GM19324 (cell line): ENCODE results near the gene ZDHHC14.
"Not testable (repeated sequence)": the region's sequence is repeated elsewhere in the genome, so short reads cannot be mapped to it uniquely, and the experiment has no call there.

Experiments
- ATAC-seq: cut with Tn5 transposase; IDR thresholded peaks from one replicate; pipeline ENCODE4 v1.9.1; 2021; ENCODE audit warnings: mild to moderate bottlenecking, moderate library complexity; ENCODE audit not compliant: unreplicated experiment, low FRiP score

ZDHHC14 gene

DNA sequence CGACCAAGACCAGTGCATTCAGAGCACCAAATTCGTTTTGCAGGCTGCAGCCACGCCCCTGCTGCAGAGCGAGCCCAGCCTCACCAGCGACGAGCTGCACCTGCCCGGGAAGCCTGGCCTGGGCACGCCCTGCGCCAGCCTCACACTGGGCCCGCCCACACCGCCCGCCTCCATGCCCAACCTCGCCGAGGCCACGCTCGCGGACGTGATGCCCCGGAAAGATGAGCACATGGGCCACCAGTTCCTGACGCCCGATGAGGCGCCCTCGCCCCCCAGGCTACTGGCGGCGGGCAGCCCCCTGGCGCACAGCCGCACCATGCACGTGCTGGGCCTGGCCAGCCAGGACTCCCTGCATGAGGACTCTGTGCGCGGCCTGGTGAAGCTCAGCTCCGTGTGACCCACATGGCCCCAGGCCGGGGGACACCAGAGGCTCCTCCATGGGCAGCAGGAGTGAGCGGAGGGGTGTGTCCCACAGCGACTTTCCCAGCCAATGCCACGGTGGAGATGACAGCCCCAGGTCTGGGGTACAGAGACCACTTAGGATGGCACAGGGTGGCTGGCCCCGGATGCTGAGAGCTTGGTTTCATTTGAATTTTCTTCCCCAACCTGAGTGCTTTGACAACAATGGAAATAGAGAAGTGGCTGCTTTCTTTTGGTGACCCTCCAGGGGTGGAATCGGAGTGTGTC lies 291.9 kb downstream of the ZDHHC14 start:
- no peak for ATAC-seq

- no peak for ATAC-seq
Measured at GRCh38 chr6:157673596-157673995, 292.6 kb downstream of the ZDHHC14 start.

- ATAC-seq: no peak
Measured at GRCh38 chr6:157674061-157674460, 293.1 kb downstream of the ZDHHC14 start.

- ATAC-seq: no peak
Measured at GRCh38 chr6:157675831-157676230, 294.8 kb downstream of the ZDHHC14 start.

DNA sequence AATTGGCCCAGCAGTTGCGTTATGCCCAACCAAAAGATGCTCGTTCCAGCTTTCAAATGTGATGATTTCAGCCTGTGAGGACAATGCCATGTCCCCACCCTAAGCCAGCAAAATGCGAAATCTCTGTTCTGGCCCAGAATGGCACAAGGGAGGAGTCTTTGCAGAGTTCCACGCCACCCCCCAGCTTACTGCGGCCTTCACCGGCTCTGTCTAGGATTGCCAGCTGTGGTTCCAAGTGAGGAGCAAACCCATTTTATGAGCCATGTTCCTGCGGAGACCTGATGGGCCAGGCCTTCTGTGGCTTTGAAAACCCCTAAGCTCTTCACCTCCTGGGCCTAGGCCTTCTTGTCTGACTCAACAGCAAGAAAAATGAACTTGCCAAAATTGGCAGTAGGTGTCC lies 295.3 kb downstream of the ZDHHC14 start:
- no peak for ATAC-seq

DNA sequence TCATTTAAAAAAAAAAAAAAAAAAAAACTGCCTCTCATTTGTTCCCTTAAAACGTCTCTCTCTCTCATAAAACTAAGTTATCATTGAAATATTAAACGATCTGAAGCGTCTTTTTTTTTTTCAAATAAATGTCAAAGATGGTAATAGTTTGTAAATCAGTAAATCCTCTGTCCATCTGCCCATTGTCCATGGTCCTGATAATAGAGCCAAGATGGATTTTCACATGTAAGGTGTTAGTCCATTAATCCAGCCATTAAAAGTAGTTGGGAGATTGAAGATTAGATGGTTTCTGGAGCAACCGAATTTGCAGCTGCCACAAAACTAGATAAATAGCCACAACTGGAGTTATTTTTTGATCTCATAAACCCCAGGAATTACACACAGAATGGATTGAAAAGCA lies 296.2 kb downstream of the ZDHHC14 start:
- ATAC-seq: no peak

- ATAC-seq: no peak
Measured at GRCh38 chr6:157679605-157680580, 298.9 kb downstream of the ZDHHC14 start.

DNA sequence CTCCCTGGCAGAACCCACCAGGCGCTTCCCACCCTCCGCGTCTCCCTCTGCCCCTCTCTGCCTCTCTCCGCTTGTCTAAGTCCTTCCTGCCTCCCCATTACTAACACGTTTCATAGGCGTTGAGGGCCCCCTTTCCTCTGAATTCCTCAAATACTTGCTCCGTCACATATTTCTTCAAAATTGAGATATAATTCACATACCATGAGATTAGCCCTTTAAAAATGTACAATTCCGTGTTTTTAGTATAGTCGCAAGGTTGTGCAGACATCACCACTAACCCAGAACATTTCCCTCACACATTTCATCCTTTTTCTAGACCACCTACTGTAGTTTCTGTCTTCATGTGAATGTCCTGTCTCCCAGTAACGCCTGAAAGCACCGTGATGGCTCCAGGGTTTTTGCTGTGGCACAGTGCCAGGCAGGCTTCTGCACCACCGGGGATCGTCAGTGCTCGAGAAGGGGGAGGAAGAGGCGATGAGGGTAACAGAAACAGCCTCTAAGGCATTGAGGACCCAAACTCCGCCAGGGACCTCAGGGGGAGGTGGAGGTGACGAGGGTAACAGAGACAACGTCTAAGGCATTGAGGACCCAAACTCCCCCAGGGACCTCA lies 300.2 kb downstream of the ZDHHC14 start:
- no peak for ATAC-seq

DNA sequence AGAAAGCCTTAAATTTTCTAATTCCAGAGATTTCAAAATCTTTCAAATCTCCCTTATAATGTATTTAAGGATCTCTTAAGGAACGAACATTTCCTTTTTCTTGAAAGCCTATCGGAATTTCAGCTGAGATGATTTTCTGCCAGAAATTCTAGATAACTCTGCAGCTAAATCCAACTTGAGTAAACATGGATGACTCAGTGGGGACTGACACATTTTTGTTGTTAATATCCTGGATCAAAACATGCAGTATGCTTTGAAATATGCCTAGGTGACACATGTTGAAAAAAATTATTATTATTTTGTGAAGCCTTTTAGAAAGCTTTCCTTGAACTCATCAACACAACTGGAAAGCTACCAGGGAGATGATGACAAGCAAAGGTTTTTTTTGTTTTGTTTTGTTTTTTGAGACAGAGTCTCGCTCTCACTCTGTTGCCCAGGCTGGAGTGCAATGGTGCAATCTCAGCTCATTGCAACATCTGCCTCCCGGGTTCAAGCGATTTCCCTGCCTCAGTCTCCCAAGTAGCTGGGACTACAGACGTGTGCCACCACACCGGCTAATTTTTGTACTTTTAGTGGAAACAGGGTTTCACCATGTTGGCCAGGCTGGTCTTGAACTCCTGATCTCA lies 302.0 kb downstream of the ZDHHC14 start:
- no peak for ATAC-seq

DNA sequence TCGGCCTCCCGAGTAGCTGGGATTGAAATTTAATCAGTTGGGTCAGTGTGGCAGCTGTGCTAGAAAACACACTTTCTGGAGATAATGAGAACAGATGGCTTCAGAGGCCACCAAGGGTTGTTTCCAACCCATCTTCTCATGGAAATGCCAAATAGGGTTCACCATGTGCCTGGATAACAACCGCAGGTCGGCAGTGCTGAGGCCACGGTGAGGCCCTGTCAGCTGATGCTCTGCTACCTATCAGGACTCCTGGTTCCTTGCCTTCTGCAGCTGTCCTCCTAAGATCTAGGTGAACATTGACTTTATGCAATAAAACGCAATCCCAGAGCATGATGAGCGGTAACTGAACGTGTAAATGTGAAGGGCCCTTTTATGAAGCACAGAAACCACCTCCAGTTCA lies 302.7 kb downstream of the ZDHHC14 start:
- no peak for ATAC-seq

GRCh38 chr6:157684620-157685299 lies 303.8 kb downstream of the ZDHHC14 start:
- no peak for ATAC-seq

DNA sequence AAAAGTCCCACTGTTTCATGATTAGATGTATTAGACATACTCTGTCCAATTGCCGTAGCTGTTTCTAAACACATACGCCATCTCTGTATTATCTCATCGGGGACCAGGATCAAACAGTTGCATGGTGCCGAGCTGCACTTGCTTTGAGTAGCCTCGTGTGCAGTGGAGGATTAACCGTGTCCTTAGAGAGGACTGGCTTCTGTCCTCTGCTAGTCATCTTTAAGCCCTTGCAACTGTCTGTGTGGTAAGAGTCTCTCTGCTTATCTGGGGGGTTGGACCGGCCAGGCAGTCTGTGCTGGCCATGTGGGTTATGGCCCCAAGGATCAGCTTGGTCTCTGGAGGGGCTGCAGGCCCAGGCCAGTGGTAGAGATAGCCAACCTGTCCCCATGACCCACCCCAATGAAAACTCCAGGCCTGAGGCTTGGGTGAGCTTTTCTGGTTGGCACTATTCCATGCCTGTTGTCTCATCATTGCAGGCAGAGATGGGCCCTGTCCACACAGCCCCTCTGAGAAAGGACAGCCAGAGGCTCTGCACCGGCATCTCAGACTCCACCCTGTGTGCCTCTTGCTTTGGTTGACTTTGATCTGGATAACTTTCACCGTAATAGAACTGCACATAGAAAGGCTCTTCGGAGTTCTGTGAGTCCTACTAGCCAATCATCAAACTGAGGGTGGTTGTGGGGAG lies 304.7 kb downstream of the ZDHHC14 start:
- no peak for ATAC-seq

- no peak for ATAC-seq
Measured at GRCh38 chr6:157688275-157688959, 307.4 kb downstream of the ZDHHC14 start.

- ATAC-seq: no peak
Measured at GRCh38 chr6:157688960-157689599, 308.1 kb downstream of the ZDHHC14 start.

GRCh38 chr6:157689875-157690274 lies 308.9 kb downstream of the ZDHHC14 start:
- ATAC-seq: no peak

GRCh38 chr6:157690441-157691210 lies 309.6 kb downstream of the ZDHHC14 start:
- ATAC-seq: no peak

GRCh38 chr6:157691621-157692020 lies 310.6 kb downstream of the ZDHHC14 start:
- ATAC-seq: not testable (repeated sequence)

DNA sequence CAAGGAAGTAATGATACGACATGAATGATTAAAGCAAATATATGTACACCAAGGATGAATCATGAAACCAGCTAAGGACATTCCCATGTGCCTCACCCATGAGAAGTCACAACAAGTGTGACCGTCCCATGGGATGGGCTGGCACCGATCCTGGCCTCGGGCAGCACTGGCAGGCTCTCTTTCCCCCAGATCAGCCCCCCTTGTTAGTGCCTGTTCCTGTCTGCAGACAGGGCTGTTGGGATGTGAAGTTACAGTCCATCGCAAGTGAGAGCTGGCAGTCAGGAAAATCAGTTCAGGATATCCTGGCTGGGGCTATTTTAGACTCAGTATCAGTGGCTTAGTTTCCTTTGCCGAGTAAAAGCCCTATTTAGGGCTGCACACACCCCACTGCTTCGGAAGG lies 312.9 kb downstream of the ZDHHC14 start:
- no peak for ATAC-seq
